OCI-LY1 (cell line): ENCODE measurements around the gene FBXW7.

ENCODE experiments used
- H2AFZ ChIP-seq: fragments of 200-600 bp; sonication (generic), shearing (Covaris generic); 2 replicates; pipeline ENCODE4 v1.6.0; 2014; ENCODE audit warnings: antibody characterized with exemption, mild to moderate bottlenecking, low read length
- H3F3A ChIP-seq: fragments of 200-600 bp; sonication (generic), shearing (Covaris generic); 2 replicates; pipeline ENCODE4 v1.6.0; 2014; ENCODE audit warnings: mild to moderate bottlenecking, antibody characterized with exemption, low read length, moderate library complexity; ENCODE audit not compliant: insufficient read depth
- H3K27ac ChIP-seq: fragments of 200-600 bp; sonication (generic); 2 replicates; pipeline ENCODE4 v1.5.1; 2014; ENCODE audit warnings: low read length, mixed run types, mild to moderate bottlenecking, low read depth; ENCODE audit not compliant: poor library complexity, severe bottlenecking
- H3K27me3 ChIP-seq: fragments of 200-600 bp; sonication (generic); 2 replicates; pipeline ENCODE4 v1.6.0; 2014; ENCODE audit warnings: antibody characterized with exemption, mild to moderate bottlenecking, low read length, moderate library complexity; ENCODE audit not compliant: insufficient read depth
- H3K36me3 ChIP-seq: fragments of 200-600 bp; sonication (generic); 2 replicates; pipeline ENCODE4 v1.6.1; 2014; ENCODE audit warnings: mild to moderate bottlenecking, antibody characterized with exemption, low read length, moderate library complexity, mixed read lengths; ENCODE audit not compliant: insufficient read depth
- H3K4me1 ChIP-seq: fragments of 200-600 bp; sonication (generic); 2 replicates; pipeline ENCODE4 v1.5.1; 2014; ENCODE audit warnings: mild to moderate bottlenecking, low read length, moderate library complexity; ENCODE audit not compliant: insufficient read depth, severe bottlenecking
- H3K4me2 ChIP-seq: fragments of 200-600 bp; sonication (generic), shearing (Covaris generic); 2 replicates; pipeline ENCODE4 v1.6.1; 2014; ENCODE audit warnings: low read length
- H3K4me3 ChIP-seq: fragments of 200-600 bp; sonication (generic); 2 replicates; pipeline ENCODE4 v1.5.1; 2014; ENCODE audit warnings: low read length, low read depth, mild to moderate bottlenecking, mixed read lengths; ENCODE audit not compliant: poor library complexity, severe bottlenecking
- H3K79me2 ChIP-seq: fragments of 200-600 bp; shearing (Covaris generic); 2 replicates; pipeline ENCODE4 v1.6.1; 2016; ENCODE audit warnings: mixed run types, low read length, mixed read lengths; ENCODE audit not compliant: insufficient read depth
- H3K9ac ChIP-seq: fragments of 200-600 bp; sonication (generic), shearing (Covaris generic); 2 replicates; pipeline ENCODE4 v1.6.1; 2014; ENCODE audit warnings: mild to moderate bottlenecking, low read length, mixed read lengths
- H3K9me2 ChIP-seq: fragments of 200-600 bp; sonication (generic), shearing (Covaris generic); 2 replicates; pipeline ENCODE4 v1.6.1; 2014; ENCODE audit warnings: low read depth, mild to moderate bottlenecking, low read length, mixed read lengths
- H3K9me3 ChIP-seq: fragments of 200-600 bp; shearing (Covaris generic); 2 replicates; pipeline ENCODE4 v1.6.1; 2014; ENCODE audit warnings: low read length, mixed read lengths
- H4K20me1 ChIP-seq: fragments of 200-600 bp; sonication (generic), shearing (Covaris generic); 2 replicates; pipeline ENCODE4 v1.6.0; 2016; ENCODE audit warnings: mild to moderate bottlenecking, low read length; ENCODE audit not compliant: insufficient read depth
- EZH2 ChIP-seq: fragments of 200-600 bp; sonication (generic), shearing (Covaris generic); IDR thresholded peaks from 2 replicates; pipeline ENCODE4 v1.8.0; 2017; ENCODE audit warnings: borderline replicate concordance, mixed run types, mild to moderate bottlenecking, antibody characterized with exemption, low read length, moderate library complexity, mixed read lengths
- TF ChIP-seq, protein P1 (sequence below): fragments of 200-600 bp; sonication (generic), shearing (Covaris generic); IDR thresholded peaks from 2 replicates; pipeline ENCODE4 v1.5.1; 2017; ENCODE audit warnings: mild to moderate bottlenecking, antibody characterized with exemption, low read length, moderate library complexity, mixed read lengths

Gene FBXW7

GRCh38 chr4:152301381-152301780, 234.5 kb downstream of the FBXW7 start:
- no peaks in the 10 kb centered on the region for H3K36me3 ChIP-seq
- H3K4me2 ChIP-seq: no peak overlapping the region
- no peak overlapping the region for H2AFZ ChIP-seq
- no peaks in the 10 kb centered on the region for H3K27me3 ChIP-seq
- H3F3A ChIP-seq: no peaks in the 10 kb centered on the region
- no peak overlapping the region for H3K4me3 ChIP-seq
- no peak overlapping the region for H3K9ac ChIP-seq
- H4K20me1 ChIP-seq: no peaks in the 10 kb centered on the region
- H3K9me2 ChIP-seq: no peaks in the 10 kb centered on the region
- no peaks in the 10 kb centered on the region for H3K9me3 ChIP-seq
- no peak for TF ChIP-seq EZH2
- TF ChIP-seq, protein P1, sequence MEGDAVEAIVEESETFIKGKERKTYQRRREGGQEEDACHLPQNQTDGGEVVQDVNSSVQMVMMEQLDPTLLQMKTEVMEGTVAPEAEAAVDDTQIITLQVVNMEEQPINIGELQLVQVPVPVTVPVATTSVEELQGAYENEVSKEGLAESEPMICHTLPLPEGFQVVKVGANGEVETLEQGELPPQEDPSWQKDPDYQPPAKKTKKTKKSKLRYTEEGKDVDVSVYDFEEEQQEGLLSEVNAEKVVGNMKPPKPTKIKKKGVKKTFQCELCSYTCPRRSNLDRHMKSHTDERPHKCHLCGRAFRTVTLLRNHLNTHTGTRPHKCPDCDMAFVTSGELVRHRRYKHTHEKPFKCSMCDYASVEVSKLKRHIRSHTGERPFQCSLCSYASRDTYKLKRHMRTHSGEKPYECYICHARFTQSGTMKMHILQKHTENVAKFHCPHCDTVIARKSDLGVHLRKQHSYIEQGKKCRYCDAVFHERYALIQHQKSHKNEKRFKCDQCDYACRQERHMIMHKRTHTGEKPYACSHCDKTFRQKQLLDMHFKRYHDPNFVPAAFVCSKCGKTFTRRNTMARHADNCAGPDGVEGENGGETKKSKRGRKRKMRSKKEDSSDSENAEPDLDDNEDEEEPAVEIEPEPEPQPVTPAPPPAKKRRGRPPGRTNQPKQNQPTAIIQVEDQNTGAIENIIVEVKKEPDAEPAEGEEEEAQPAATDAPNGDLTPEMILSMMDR: no peak
- no peak overlapping the region for H3K27ac ChIP-seq
- no peaks in the 10 kb centered on the region for H3K4me1 ChIP-seq
- H3K79me2 ChIP-seq: no peaks in the 10 kb centered on the region

DNA sequence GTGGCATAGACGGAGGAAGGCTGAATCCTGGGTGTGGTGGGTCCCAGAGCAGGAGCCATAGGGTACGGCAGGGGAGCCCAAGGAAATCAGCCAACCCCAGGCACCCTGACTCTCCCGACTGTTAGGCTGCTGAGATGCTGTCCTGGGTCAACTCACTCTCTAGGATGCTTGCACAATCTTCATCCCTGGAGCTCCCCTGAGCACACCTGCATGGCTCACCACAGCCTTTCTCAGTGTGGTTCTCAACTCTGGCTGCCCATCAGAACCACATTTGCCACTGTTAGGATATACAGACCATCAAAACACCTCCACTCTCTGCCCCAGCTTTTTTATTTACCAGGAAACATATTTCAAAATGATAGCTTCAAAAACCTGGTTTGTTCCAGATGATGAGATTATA, 236.3 kb downstream of the FBXW7 start:
- no peaks in the 10 kb centered on the region for H3K9me2 ChIP-seq
- no peaks in the 10 kb centered on the region for H3K4me1 ChIP-seq
- H3K27ac ChIP-seq: no peak overlapping the region
- no peak overlapping the region for H3K4me3 ChIP-seq
- H3K4me2 ChIP-seq: no peak overlapping the region
- TF ChIP-seq EZH2: no peak
- TF ChIP-seq, protein P1: no peak
- no peaks in the 10 kb centered on the region for H3K79me2 ChIP-seq
- H3F3A ChIP-seq: no peaks in the 10 kb centered on the region
- H3K36me3 ChIP-seq: no peaks in the 10 kb centered on the region
- H3K9ac ChIP-seq: no peak overlapping the region
- H2AFZ ChIP-seq: no peak overlapping the region
- H4K20me1 ChIP-seq: no peaks in the 10 kb centered on the region
- H3K27me3 ChIP-seq: no peaks in the 10 kb centered on the region
- no peaks in the 10 kb centered on the region for H3K9me3 ChIP-seq

DNA sequence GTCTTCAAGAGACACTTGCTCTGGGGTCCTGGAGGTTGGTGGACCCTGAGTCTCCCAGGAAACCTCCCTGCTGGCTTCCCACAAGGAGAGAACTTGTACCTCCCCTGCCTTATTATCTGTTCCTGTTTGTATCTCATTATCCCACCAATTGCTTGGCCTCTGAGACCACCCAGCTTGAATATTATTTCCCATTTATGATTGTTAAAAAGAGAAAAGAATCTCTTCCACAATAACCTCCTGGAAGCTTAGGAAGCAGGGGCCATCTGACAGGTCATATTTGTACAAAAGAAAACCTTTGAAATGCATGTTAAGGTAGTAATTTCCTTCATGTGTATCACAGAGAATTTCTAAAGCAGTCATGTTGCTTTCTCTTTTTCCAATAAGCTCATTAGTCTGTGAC, 239.5 kb downstream of the FBXW7 start:
- Histone ChIP-seq H3K9ac (no peak overlapping the region), H2AFZ (no peak overlapping the region), H3F3A (no peaks in the 10 kb centered on the region), H3K27me3 (no peaks in the 10 kb centered on the region), H4K20me1 (no peaks in the 10 kb centered on the region), H3K4me3 (no peak overlapping the region), H3K9me2 (no peaks in the 10 kb centered on the region), H3K79me2 (no peaks in the 10 kb centered on the region), H3K36me3 (no peaks in the 10 kb centered on the region), H3K27ac (no peak overlapping the region), H3K4me1 (no peaks in the 10 kb centered on the region), H3K4me2 (no peak overlapping the region), H3K9me3 (no peaks in the 10 kb centered on the region)
- TF ChIP-seq, protein P1: no peak
- no peak for TF ChIP-seq EZH2
